T-helper 2 cell treated with Interferon-gamma antibody and Interleukin-4, amounts not matched to agents 100 ng/mL and 5 ng/mL, for 36 hours (primary cell): ENCODE results near the gene ATP1A1. TPM values are rescaled to one million over a fixed set of nuclear protein-coding genes. Genes with fewer than 3 reads are reported as not detected.

Experiments used
- intact Hi-C: fragments of 100-400 bp; cut with micrococcal nuclease; formaldehyde crosslinking; loops from one replicate; pipeline ENCODE4 v1.15.1; 2023
- total RNA-seq: library from RNA; stranded (reverse); gene quantifications from 2 replicates; pipeline ENCODE4 v1.2.3, GENCODE V29; 2022

ATP1A1 gene
- total RNA-seq, 1 donor from 2014 or later: 223 TPM

GRCh38 chr1:116411784-116412479, 38.9 kb downstream of the ATP1A1 start:
- intact Hi-C loops: no loop called here

DNA sequence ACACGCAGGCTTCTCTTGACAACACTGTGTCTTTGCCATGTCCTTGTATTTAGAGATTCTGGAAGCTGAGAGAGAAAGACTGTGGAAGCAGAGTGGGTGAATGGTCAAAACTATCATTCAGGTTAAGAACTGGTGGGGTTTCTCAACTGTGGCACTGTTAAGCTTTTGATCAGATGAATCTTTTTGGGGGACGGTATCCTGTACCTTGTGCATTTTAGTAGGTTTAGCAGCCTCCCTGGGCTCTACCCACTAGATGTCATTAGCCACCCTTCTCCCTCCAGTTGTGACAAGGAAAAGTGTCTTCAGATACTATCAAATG, 39.4 kb downstream of the ATP1A1 start:
- intact Hi-C loops: no loop called here

DNA sequence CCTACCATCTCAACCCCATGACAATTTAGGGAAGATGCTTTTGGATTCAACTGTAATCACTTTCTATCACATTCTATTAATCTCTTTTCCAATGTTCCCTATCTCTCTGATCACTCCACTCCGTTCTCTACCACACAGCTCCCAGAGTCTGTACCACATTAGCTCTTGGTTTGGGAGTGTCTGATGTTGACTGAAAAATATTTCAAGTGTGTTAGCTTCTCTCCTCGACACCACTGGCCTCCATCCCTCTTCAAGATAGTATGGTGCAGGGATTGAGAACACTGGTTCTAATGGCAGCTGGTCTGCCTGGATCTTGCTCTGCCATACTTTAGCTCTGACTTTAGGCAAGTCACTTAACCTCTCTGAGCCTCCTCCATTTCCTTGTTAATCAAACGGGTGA, 39.9 kb downstream of the ATP1A1 start:
- intact Hi-C loops: no loop called here

DNA sequence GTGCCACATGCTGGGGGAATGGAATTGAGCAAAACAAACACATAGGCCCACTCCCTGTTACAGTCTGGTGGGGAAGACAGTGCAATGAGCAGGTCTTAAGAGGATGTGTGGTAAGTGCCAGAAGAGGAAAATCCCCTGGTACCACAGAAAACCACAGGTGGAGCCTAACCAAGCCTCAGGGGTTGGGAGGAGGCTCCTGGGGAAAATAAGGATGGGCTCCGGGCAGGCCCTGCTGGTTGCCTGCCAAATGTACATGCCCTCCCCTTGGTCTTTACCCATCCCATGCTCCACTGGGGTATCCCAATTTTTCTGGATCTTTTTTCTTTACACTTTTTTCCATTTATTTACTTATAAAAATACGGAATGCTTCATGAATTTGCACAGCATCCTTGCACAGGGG, 40.4 kb downstream of the ATP1A1 start:
- intact Hi-C loops: no loop called here

GRCh38 chr1:116414364-116414763, 41.3 kb downstream of the ATP1A1 start:
- intact Hi-C loops: no loop called here

DNA sequence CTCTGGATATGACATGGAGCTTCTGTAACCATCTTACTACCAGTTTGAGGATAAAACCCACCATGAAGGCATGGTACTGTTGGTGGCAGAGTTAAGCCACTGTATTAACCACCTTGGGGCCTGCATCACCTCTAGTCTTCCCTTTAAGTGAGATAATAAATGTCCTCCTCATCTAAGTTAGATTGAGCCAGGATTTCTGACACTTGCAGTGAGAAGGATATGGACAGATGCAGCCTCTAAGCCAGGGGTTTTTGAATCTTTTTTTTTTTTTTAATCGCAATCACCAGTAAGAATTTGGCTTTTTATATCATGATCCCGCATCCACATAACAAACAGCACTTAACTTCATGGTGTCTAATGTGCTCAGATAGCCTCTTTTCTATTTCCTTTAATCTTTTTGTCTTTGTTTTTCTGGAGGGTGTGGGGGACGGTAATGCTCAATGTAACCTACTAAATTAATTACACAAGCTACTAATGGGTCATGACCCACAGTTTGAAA, 42.2 kb downstream of the ATP1A1 start:
- intact Hi-C loops: loop anchor here (5.0 kb wide), 1 partner anchor 263 kb away; no protein-coding TSS in a partner anchor

- intact Hi-C loops: loop anchor here (5.0 kb wide), 1 partner anchor 264 kb away; no protein-coding TSS in a partner anchor
Measured at GRCh38 chr1:116415699-116416533, 42.9 kb downstream of the ATP1A1 start.

DNA sequence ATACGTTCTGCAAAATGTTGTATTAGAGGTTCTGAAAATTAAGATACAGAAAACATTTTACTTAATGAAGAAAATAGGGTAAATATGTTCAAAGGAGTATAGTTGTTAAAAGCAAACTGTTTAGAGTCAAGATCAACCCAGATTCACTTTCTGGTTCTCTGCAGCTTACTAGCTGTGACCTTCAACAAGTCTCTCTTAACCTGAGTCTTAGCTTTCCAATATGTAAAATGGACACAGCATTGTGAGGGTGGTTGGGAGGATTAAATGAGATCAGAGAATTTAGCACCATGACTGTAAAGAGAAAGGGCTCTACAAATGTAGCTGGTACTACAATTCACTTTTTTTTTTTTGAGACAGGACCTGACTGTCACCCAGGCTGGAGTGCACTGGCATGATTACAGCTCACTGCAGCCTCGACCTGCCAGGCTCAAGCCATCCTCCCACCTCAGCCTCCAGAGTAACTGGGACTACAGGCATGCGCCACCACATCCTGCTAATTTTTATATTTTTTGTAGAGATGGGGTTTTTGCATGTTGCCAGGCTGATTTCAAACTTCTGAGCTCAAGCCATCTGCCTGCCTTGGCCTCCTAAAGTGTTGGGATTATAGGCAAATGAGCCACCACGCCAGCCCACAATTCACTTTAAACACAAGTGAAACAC, 43.9 kb downstream of the ATP1A1 start:
- intact Hi-C loops: loop anchor here (5.0 kb wide), 1 partner anchor 265 kb away; no protein-coding TSS in a partner anchor

DNA sequence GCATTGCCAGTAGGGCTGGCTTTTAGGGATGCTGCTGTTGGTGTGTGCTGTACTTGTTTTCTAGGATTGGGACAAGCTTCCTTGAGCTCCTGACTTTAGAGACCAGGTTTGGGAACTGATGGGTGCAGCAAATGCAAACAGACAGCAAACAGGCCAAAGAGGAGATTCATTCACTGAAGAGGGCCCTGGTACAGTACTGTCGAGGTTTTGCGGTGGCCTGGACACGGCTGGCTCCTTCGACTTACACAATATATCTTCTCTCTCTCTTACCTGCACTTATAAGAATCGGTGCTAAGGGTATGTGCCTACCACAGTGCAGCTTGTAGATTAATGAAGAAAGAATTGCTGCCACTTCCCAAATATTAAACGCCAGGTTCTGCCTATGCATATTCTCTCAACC, 44.6 kb downstream of the ATP1A1 start:
- intact Hi-C loops: loop anchor here (1.0 to 5.0 kb wide), 5 partner anchors 35 to 265 kb away; partner anchors contain the start of gene ATP1A1

- intact Hi-C loops: loop anchor here (1.0 to 5.0 kb wide), 5 partner anchors 36 to 266 kb away; partner anchors contain the start of gene ATP1A1
Measured at GRCh38 chr1:116418091-116418830, 45.2 kb downstream of the ATP1A1 start.

DNA sequence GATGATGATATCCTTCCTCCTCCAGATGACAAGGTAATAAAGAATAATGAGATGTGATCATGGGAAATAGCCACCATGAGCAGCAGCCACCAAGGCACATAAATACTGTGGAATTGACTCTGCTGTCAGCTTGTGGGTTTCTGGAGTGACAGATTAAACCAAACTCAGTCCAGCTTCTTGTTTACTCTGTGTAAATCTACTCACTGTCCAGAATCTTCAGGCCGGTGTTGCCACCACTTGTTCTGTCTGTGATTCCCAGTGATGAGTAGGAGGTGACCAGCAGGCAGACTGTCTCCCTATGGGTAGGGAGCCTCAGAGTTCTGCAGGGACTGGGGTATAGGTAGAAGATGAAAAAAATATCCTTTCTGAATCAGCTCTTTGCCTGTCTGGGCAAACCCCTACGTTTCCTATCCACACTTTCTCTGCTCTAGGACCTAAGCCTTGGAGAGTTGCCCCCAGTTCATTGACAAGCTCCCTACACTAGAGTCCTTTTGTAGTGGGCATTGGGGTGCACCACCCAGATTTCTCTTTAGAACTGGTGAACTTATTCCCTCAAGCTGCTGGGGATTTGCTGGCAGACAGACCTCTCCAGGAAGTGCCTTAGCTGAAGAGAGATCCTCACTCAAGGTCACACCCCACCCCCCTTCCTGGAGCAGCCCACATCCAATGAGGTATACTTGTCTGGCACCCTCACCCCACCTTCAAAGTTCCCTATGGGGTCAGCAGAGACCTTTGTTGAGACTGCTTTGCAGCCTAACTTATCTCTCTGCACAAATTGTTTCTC, 47.6 kb downstream of the ATP1A1 start:
- intact Hi-C loops: no loop called here

GRCh38 chr1:116424438-116424837, 51.4 kb downstream of the ATP1A1 start:
- intact Hi-C loops: no loop called here

DNA sequence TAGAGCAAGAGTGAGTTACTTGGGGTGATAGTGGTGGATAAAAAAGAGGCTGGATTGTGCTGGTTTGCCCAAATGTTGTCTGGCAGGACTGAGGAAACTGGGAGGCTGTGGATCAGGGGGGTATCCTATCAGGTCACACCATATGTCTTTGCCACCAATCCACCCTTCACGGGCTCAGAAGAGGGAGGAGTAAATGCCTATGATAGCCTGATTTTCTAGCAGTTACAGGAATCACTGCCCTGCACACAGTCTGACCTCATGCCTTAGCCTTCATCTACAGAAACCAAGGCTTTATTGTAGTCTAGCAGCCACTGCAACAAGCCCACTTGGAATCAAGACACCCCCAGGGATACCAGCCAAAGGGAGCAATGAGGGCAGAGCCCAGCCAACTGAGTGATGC, 51.8 kb downstream of the ATP1A1 start:
- intact Hi-C loops: no loop called here

DNA sequence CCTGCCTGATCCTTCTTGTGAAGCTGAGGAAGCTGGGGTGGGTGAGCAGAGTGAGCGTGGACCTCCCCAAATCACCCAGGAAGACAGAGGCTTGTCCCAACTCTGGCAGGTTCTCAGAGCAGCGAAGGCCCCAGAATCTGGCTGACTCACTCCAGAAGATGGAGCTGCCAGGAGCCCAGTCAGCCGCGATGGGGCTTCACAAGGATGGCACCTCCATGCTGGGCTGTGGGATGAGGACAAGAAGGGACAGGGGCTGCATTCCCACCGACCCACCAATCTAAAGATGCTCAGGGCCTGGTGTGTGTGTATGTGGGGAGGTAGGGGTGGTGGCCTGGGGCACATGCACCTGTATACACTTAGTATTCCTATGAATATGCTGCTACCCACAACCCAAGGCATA, 52.9 kb downstream of the ATP1A1 start:
- intact Hi-C loops: no loop called here

DNA sequence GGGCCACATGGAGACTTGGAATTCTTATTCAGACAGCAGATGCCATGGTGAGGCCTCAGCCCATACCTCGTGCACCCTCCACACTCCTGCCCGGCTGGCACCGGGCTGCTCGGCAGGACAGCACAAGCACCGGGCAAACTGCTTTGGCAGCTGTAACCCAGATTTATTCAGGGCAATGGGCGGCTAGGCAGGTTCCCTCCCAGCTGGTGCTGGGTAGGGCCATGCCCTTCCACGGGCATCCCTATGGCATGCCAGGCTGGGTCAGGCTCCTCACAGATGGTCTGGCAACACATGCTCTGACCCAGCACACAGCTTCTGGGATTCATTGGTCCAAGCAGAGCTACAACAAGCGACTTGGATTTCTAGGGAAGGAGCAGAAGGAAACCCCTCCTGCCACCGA, 53.4 kb downstream of the ATP1A1 start:
- intact Hi-C loops: no loop called here

DNA sequence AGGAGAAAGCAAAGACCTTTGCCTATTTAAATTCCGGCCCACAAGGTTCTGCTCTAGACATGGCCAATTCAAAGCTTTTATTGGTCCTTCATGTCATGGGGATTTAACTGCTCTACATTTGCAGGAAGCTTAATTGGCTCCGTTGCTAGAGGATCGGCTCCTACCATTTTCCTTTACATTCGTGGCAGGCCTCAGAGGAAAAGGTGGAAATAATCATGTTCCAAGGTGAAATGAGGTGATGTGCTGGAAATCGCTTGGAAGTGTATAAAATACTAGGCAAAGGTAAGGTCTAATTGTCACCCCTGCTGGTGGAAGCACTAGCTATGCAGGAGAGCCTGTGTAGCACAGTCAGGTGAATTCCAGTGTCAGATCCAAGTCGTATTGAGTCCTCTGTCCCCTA, 55.5 kb downstream of the ATP1A1 start:
- intact Hi-C loops: no loop called here

DNA sequence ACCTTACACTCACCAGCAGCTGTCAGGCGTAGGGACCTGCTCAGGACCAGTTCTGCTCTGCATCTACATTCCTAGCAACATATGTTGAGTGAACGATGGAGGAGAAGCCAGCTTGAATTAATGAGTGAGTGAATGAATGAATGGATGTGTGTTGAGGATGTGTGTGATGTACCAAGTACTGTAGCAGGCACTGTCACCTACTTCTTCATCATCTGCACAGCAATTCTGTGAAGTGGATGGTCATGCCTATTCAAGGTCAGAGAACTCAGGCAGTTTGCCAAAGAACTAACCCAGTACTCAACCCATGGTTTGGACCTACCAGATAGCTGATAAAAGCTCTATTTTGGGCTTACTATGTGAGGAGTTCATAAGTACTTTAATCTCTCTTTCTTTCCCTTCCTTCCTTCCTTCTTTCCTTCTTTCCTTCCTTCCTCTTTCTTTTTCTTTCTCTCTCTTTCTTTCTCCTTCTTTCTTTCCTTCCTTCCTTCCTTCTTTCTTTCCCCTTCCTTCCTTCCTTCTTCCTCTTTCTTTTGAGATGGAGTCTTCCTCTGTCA, 56.9 kb downstream of the ATP1A1 start:
- intact Hi-C loops: no loop called here

DNA sequence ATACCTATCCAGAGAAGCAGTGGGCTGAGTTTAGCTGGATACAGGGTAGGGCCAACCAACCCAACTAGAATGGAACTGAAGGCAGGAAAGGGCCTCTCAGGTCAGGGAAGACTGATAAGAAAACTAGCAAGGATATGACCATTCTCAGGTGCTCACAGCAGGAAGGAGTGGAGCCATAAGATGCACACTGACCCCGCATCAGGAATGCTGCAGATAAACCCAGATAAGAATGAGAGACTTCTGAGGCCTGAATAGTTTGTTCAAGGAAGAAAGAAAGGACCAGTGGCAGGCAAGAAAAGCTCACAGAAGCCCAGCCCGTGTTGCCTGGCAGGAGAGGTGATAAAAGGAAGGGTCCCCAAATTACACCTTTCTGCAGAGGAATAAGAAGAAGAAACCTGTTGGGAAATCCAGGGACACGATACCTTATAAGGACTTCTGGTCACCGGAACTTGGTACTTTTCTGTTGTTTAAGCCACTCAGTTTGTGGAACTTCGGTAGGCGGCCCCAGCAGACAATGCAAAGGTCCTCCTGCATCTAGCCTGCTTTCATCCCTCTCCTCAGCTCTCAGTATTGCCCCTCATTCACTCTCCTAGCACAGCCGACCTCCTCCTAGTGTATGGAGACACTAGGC, 58.9 kb downstream of the ATP1A1 start:
- intact Hi-C loops: no loop called here

DNA sequence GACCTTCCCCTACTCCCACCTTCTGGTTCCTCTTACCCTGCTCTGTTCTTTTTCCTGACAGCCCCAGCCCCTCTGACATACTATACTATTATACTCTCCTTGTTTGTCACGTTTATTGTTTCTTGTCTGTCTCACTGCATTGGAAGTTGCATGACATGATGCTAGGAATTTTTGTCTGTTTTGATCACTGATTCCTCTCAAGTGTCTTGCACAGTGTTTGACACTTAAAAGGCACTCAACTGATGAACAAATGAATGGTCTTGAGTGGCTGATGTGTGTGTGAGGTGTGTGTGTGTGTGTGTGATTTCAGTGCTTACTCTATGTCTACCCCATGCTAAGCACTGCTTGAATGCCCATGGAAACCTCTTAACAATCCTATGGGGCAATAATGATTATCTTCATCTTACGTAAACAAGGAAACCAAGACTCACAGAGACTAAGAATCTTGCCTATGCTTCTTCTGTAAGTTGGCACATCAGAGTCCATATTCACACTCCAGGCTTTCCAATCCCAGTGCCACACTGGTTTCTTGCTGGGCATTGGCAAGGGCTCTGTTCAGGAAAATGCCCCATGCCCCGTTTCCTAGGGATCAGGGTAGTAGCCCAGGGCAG, 59.7 kb downstream of the ATP1A1 start:
- intact Hi-C loops: no loop called here
